ENCODE results near the gene VPS11. TPM values are rescaled to one million over a fixed set of nuclear protein-coding genes. Genes with fewer than 3 reads are reported as not detected.

VPS11 gene
- total and polyA plus RNA-seq, 8 donors, result 30.5 to 61.2 (median 55.2) TPM

GRCh38 chr11:119062779-119063178 is 4.8 kb upstream of the VPS11 start:
- H3K27me3 ChIP-seq, result no peaks in the 10 kb centered on the region
- no peak for DNase-seq
- no peak for ATAC-seq
- no peaks in the 10 kb centered on the region for H3K36me3 ChIP-seq
- H3K4me1 ChIP-seq, result peaks cover 10 to 28% of the 10 kb centered on the region in 2 donors
- no peak for TF ChIP-seq CTCF (IDR thresholded peaks at IDR 0.05)
- no peak overlapping the region for H3K4me3 ChIP-seq
- intact Hi-C loops (cut with DNase I), result no loop called here
- H3K9me3 ChIP-seq, result no peaks in the 10 kb centered on the region
- no peak overlapping the region for H3K27ac ChIP-seq

- Histone ChIP-seq H3K36me3 (peaks cover 0 to 8% of the 10 kb centered on the region in 2 donors), H3K27me3 (no peaks in the 10 kb centered on the region), H3K27ac (no peak overlapping the region), H3K4me3 (no peak overlapping the region), H3K4me1 (peaks cover 9 to 35% of the 10 kb centered on the region in 2 donors), H3K9me3 (no peaks in the 10 kb centered on the region)
- no peak for ATAC-seq
- TF ChIP-seq CTCF (IDR thresholded peaks at IDR 0.05), result peak in 1 of 2 donors; percentile 11
- intact Hi-C loops (cut with DNase I), result no loop called here
- DNase-seq, result no peak
Measured at GRCh38 chr11:119065369-119065768, 2.2 kb upstream of the VPS11 start.

GRCh38 chr11:119077839-119078238 is 10.2 kb downstream of the VPS11 start:
- no peaks in the 10 kb centered on the region for H3K27me3 ChIP-seq
- no peak overlapping the region for H3K27ac ChIP-seq
- ATAC-seq, result no peak
- intact Hi-C loops (cut with DNase I), result no loop called here
- no peak overlapping the region for H3K4me3 ChIP-seq
- H3K4me1 ChIP-seq, result peaks cover 0 to 13% of the 10 kb centered on the region in 2 donors
- DNase-seq, result no peak
- peaks cover 0 to 99% of the 10 kb centered on the region in 2 donors for H3K36me3 ChIP-seq
- no peaks in the 10 kb centered on the region for H3K9me3 ChIP-seq
- no peak for TF ChIP-seq CTCF (IDR thresholded peaks at IDR 0.05)

GRCh38 chr11:119078675-119079420 is 11.2 kb downstream of the VPS11 start:
- ATAC-seq, result no peak
- H3K4me1 ChIP-seq, result peaks cover 0 to 13% of the 10 kb centered on the region in 2 donors
- H3K4me3 ChIP-seq, result no peak overlapping the region
- no peak for TF ChIP-seq CTCF (IDR thresholded peaks at IDR 0.05)
- DNase-seq, result no peak
- no peak overlapping the region for H3K27ac ChIP-seq
- intact Hi-C loops (cut with DNase I), result no loop called here
- H3K36me3 ChIP-seq, result peaks cover 0 to 90% of the 10 kb centered on the region in 2 donors
- no peaks in the 10 kb centered on the region for H3K27me3 ChIP-seq
- no peaks in the 10 kb centered on the region for H3K9me3 ChIP-seq

DNA sequence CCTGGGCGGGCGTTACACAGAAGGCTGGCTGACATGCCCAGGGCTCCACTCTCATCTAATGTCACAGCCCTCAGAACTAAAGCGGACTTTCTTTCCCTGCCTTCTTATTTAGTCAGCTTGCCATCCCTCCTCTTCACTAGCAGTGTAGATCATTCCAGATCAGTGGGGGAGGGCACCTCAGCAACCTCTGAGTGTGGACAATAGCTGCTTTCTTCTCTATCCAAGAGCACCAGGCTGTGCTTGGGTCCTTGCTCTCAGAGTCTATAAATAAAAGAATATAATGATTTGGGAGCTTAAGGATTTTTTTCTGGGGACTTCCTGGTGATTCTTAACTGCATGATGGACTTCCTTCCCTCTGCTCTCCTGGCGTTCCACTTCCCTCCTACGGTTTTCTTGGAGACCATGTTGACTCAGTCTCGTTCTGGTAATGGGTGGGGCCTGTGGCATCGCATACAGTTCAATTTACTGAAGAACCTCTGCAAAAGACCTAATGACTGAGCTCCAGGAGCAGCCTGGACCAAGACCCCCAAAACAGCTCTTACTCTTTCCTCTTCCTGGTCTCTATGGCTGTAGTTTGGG is 14.2 kb downstream of the VPS11 start:
- intact Hi-C loops (cut with DNase I), result no loop called here
- TF ChIP-seq CTCF (IDR thresholded peaks at IDR 0.05), result no peak
- no peaks in the 10 kb centered on the region for H3K27me3 ChIP-seq
- peak overlapping the region in 1 of 2 donors; percentile 15 for H3K27ac ChIP-seq
- H3K4me3 ChIP-seq, result no peak overlapping the region
- no peaks in the 10 kb centered on the region for H3K9me3 ChIP-seq
- ATAC-seq (no peak), DNase-seq (no peak)
- H3K36me3 ChIP-seq, result peaks cover 0 to 62% of the 10 kb centered on the region in 2 donors
- H3K4me1 ChIP-seq, result peaks cover 7 to 30% of the 10 kb centered on the region in 2 donors

Data from left lung (tissue), 10 donors.